ENCODE data around the gene STAT2.
A peak's percentile ranks its signal among the peaks of the same experiment; 100 is the strongest.

STAT2 gene

DNA sequence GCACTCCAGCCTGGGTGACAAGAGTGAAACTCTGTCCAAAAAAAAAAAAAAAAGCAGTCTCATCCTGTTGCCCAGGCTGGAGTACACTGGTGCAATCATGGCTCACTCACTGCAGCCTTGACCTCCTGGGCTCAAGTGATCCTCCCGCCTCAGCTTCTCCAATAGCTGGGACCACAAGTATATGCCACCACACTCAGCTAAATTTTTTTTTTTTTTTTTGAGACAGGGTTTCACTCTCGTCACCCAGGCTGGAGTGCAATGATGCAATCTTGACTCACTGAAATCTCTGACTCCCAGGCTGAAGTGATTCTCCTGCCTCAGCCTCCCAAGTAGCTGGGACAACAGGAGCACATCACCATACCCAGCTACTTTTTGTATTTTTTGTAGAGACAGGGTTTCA is 38.9 kb downstream of the STAT2 start:
- H3K4me3 ChIP-seq (ENCODE audit: low read length) = no peak overlapping the region
- no peaks in the 10 kb centered on the region for H4K20me1 ChIP-seq (ENCODE audit: insufficient read depth, low read length)
- no peaks in the 10 kb centered on the region for H3K79me2 ChIP-seq (ENCODE audit: low read length)
- no peaks in the 10 kb centered on the region for H3K27me3 ChIP-seq (ENCODE audit: low read depth, low read length)
- H3K4me1 ChIP-seq (ENCODE audit: low read length) = peaks cover 5% of the 10 kb centered on the region
- H3K9ac ChIP-seq (ENCODE audit: low read length) = no peak overlapping the region
- peaks cover 34% of the 10 kb centered on the region for H3K36me3 ChIP-seq (replicated peaks; ENCODE audit: low read depth, low read length)
- TF ChIP-seq, protein P1, sequence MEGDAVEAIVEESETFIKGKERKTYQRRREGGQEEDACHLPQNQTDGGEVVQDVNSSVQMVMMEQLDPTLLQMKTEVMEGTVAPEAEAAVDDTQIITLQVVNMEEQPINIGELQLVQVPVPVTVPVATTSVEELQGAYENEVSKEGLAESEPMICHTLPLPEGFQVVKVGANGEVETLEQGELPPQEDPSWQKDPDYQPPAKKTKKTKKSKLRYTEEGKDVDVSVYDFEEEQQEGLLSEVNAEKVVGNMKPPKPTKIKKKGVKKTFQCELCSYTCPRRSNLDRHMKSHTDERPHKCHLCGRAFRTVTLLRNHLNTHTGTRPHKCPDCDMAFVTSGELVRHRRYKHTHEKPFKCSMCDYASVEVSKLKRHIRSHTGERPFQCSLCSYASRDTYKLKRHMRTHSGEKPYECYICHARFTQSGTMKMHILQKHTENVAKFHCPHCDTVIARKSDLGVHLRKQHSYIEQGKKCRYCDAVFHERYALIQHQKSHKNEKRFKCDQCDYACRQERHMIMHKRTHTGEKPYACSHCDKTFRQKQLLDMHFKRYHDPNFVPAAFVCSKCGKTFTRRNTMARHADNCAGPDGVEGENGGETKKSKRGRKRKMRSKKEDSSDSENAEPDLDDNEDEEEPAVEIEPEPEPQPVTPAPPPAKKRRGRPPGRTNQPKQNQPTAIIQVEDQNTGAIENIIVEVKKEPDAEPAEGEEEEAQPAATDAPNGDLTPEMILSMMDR (IDR thresholded peaks at IDR 0.05; ENCODE audit: low read depth, low read length) = no peak
- TF ChIP-seq EZH2phosphoT487 (IDR thresholded peaks at IDR 0.05; ENCODE audit: low read depth) = no peak
- no peak overlapping the region for H3K4me2 ChIP-seq (ENCODE audit: low read length)
- no peak overlapping the region for H2AFZ ChIP-seq (ENCODE audit: low read depth, low read length)
- no peaks in the 10 kb centered on the region for H3K9me3 ChIP-seq (ENCODE audit: insufficient read depth, low read length)
- no peak overlapping the region for H3K27ac ChIP-seq (ENCODE audit: low read length)

- Histone ChIP-seq H3K4me2 (ENCODE audit: low read length) (no peak overlapping the region), H4K20me1 (ENCODE audit: insufficient read depth, low read length) (no peaks in the 10 kb centered on the region), H3K4me3 (ENCODE audit: low read length) (no peak overlapping the region), H3K36me3 (replicated peaks; ENCODE audit: low read depth, low read length) (peaks cover 15% of the 10 kb centered on the region), H3K27me3 (ENCODE audit: low read depth, low read length) (no peaks in the 10 kb centered on the region), H3K27ac (ENCODE audit: low read length) (no peak overlapping the region), H3K4me1 (ENCODE audit: low read length) (peaks cover 11% of the 10 kb centered on the region), H3K9ac (ENCODE audit: low read length) (no peak overlapping the region), H2AFZ (ENCODE audit: low read depth, low read length) (no peak overlapping the region), H3K9me3 (ENCODE audit: insufficient read depth, low read length) (no peaks in the 10 kb centered on the region), H3K79me2 (ENCODE audit: low read length) (peaks cover 18% of the 10 kb centered on the region)
- TF ChIP-seq, protein P1 (IDR thresholded peaks at IDR 0.05; ENCODE audit: low read depth, low read length) = peak; percentile 19; the same call in 1 of the 2 replicates
- TF ChIP-seq EZH2phosphoT487 (IDR thresholded peaks at IDR 0.05; ENCODE audit: low read depth) = no peak
These were observed 42.2 kb downstream of the STAT2 start for GRCh38 chr12:56317675-56318074.

DNA sequence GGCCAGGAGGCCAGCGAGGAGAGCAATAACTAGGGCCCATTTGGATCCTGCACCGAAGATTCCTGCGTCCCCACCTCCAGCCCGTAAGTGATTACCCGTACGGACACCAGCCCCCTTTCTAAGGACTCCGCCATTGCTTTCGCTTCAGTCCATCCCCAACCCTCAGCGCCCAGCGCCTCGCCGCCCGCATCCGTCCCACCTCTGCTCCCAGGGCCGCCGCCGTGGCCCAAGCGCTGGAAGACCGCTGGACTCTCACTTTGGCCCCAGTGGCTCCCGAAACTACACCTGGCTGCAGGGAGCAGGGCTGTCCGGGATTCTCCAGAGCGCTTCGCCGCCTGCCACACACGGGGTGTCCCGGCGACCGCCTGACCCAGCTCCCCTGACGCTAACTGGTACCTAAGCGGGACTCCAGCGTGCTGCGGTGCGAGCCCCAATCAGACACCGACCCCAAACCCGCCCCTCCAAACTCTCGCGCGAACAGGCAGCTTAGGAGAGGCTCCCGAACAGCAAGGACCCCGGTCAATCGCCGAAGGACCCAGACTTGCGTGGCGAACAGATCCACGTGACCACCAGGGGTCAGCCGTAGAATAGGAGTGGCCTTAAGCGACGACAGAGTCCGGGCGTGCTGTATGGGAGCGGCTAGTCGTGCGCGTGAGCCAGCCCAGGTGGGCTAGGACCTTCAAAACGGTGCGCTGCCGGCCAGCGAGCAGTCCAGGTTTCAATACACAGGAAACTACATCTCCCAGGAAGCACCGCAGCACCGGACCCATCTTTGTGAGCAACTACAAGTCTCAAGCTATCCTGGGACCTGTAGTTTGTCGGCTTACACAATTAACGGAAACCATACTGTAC is 44.1 kb downstream of the STAT2 start, which contains the start of gene CNPY2:
TSS of gene CNPY2 (minus strand) at position 367 of the 852 bp plus-strand sequence. CDS start 771 bp downstream, outside the sequence.
- H3K9ac ChIP-seq (ENCODE audit: low read length) = peak within 1 kb of the TSS; percentile 88
- H3K4me1 ChIP-seq (ENCODE audit: low read length) = peaks cover 11% of the 10 kb centered on the region
- no peaks in the 10 kb centered on the region for H3K27me3 ChIP-seq (ENCODE audit: low read depth, low read length)
- H3K4me2 ChIP-seq (ENCODE audit: low read length) = peak within 1 kb of the TSS; percentile 79
- peak within 1 kb of the TSS; percentile 85 for H2AFZ ChIP-seq (ENCODE audit: low read depth, low read length)
- H4K20me1 ChIP-seq (ENCODE audit: insufficient read depth, low read length) = no peaks in the 10 kb centered on the region
- TF ChIP-seq, protein P1 (IDR thresholded peaks at IDR 0.05; ENCODE audit: low read depth, low read length) = peak; percentile 32
- TF ChIP-seq EZH2phosphoT487 (IDR thresholded peaks at IDR 0.05; ENCODE audit: low read depth) = no peak
- peaks cover 18% of the 10 kb centered on the region for H3K79me2 ChIP-seq (ENCODE audit: low read length)
- H3K36me3 ChIP-seq (replicated peaks; ENCODE audit: low read depth, low read length) = peaks cover 13% of the 10 kb centered on the region
- peak within 1 kb of the TSS; percentile 83 for H3K4me3 ChIP-seq (ENCODE audit: low read length)
- H3K9me3 ChIP-seq (ENCODE audit: insufficient read depth, low read length) = no peaks in the 10 kb centered on the region
- H3K27ac ChIP-seq (ENCODE audit: low read length) = peak within 1 kb of the TSS; percentile 83

DNA sequence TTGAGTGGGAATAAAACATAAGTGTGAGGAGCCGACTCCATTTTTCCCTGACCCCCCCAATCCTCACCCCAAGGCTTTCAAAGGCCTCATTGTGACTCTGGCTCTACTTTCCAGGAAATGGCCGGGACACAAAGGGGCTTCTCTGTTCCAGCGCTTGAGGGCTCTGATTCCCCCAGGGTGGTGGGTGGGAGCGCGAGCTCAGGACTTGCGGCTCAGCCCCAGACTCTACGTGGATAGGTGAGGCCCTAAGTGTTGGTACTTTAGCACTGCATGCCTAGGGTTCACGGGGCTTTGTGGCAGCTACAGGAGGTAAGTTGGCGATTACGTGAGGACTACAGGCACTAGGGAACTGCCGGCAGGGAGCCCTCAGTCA is 44.7 kb downstream of the STAT2 start:
- H2AFZ ChIP-seq (ENCODE audit: low read depth, low read length) = peak overlapping the region; percentile 85; the same call in 1 of the 2 replicates
- no peaks in the 10 kb centered on the region for H3K9me3 ChIP-seq (ENCODE audit: insufficient read depth, low read length)
- peaks cover 11% of the 10 kb centered on the region for H3K4me1 ChIP-seq (ENCODE audit: low read length)
- peak overlapping the region; percentile 83 for H3K27ac ChIP-seq (ENCODE audit: low read length)
- H3K4me3 ChIP-seq (ENCODE audit: low read length) = peak overlapping the region; percentile 83
- no peaks in the 10 kb centered on the region for H3K27me3 ChIP-seq (ENCODE audit: low read depth, low read length)
- H3K79me2 ChIP-seq (ENCODE audit: low read length) = peaks cover 18% of the 10 kb centered on the region
- peak overlapping the region; percentile 88 for H3K9ac ChIP-seq (ENCODE audit: low read length)
- no peaks in the 10 kb centered on the region for H4K20me1 ChIP-seq (ENCODE audit: insufficient read depth, low read length)
- TF ChIP-seq, protein P1 (IDR thresholded peaks at IDR 0.05; ENCODE audit: low read depth, low read length) = no peak
- TF ChIP-seq EZH2phosphoT487 (IDR thresholded peaks at IDR 0.05; ENCODE audit: low read depth) = no peak
- H3K4me2 ChIP-seq (ENCODE audit: low read length) = peak overlapping the region; percentile 79
- peaks cover 18% of the 10 kb centered on the region for H3K36me3 ChIP-seq (replicated peaks; ENCODE audit: low read depth, low read length)
